IPS DF 4.7 (cell line): Measurements from ENCODE around the gene BMP7.
"Not testable (repeated sequence)": the region's sequence is repeated elsewhere in the genome, so short reads cannot be mapped to it uniquely, and the experiment has no call there.

Experiments
- DNase-seq: peaks from one replicate; pipeline ENCODE4 v3.0.0-alpha.2; 2013; ENCODE audit warnings: low spot score; ENCODE audit errors: extremely low read depth

The BMP7 gene

GRCh38 chr20:57173041-57173440, 93.4 kb downstream of the BMP7 start:
- no peak for DNase-seq

- no peak for DNase-seq
Observed at GRCh38 chr20:57170343-57170742, 96.1 kb downstream of the BMP7 start.

- no peak for DNase-seq
Observed at GRCh38 chr20:57169162-57169561, 97.3 kb downstream of the BMP7 start.

- DNase-seq = no peak
Observed at GRCh38 chr20:57167971-57168701, 98.3 kb downstream of the BMP7 start.

GRCh38 chr20:57167292-57167655, 99.2 kb downstream of the BMP7 start:
- no peak for DNase-seq

GRCh38 chr20:57166568-57167291, 99.7 kb downstream of the BMP7 start:
- no peak for DNase-seq

- DNase-seq = no peak
Observed at GRCh38 chr20:57165427-57166004, 100.9 kb downstream of the BMP7 start.

GRCh38 chr20:57164872-57165271, 101.6 kb downstream of the BMP7 start:
- no peak for DNase-seq

GRCh38 chr20:57163041-57163440, 103.4 kb downstream of the BMP7 start:
- no peak for DNase-seq

GRCh38 chr20:57162362-57162652, 104.1 kb downstream of the BMP7 start:
- DNase-seq = no peak

GRCh38 chr20:57161478-57162361, 104.7 kb downstream of the BMP7 start:
- no peak for DNase-seq

GRCh38 chr20:57160985-57161384, 105.5 kb downstream of the BMP7 start:
- DNase-seq = no peak

- no peak for DNase-seq
Observed at GRCh38 chr20:57159945-57160610, 106.4 kb downstream of the BMP7 start.

- DNase-seq = no peak
Observed at GRCh38 chr20:57159193-57159851, 107.1 kb downstream of the BMP7 start.

- DNase-seq = no peak
Observed at GRCh38 chr20:57158474-57158873, 108.0 kb downstream of the BMP7 start.

GRCh38 chr20:57157787-57158186, 108.7 kb downstream of the BMP7 start:
- DNase-seq = not testable (repeated sequence)

- no peak for DNase-seq
Observed at GRCh38 chr20:57157106-57157691, 109.2 kb downstream of the BMP7 start.

GRCh38 chr20:57156011-57156729, 110.3 kb downstream of the BMP7 start:
- DNase-seq = no peak

- no peak for DNase-seq
Observed at GRCh38 chr20:57155415-57155814, 111.0 kb downstream of the BMP7 start.
